Esophagus squamous epithelium (tissue), 4 donors: ENCODE measurements around the gene MSI1.

ENCODE experiments used
- CTCF ChIP-seq, 6 experiments: fragments of 450-650 bp in 4 of 6; fragments of 200-600 bp in 2 of 6; sonication (generic) in 2 of 6; IDR thresholded peaks; one replicate each; pipeline ENCODE4 v1.5.1; 2016 to 2019; ENCODE audit warnings: antibody characterized with exemption in 6 of 6, mild to moderate bottlenecking in 4 of 6, moderate library complexity in 4 of 6
- POLR2A ChIP-seq, 4 donors: fragments of 450-650 bp; IDR thresholded peaks; one replicate each; pipeline ENCODE4 v1.6.1; 2017; ENCODE audit warnings: antibody characterized with exemption in 4 of 4, mild to moderate bottlenecking in 4 of 4, moderate library complexity in 3 of 4

DNA sequence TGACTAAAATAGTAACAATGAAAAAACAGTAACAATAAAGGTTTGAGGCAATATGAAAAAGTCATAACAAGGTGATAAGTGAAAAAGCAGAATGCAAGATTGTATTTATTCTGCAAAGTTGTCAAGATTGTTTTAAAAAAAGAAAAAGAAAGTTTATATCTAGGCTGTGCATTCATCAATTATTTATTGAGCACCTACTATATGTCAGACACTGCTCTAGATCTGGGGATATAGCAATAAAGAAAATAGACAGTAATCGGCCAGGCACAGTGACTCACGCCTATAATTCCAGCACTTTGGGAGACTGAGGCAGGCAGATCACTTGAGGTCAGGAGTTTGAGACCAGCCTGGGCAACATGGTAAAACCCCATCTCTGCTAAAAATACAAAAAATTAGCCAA, 45.2 kb downstream of the MSI1 start:
- TF ChIP-seq POLR2A (IDR thresholded peaks at IDR 0.05) (no peak), CTCF (IDR thresholded peaks at IDR 0.05) (no peak)
